ENCODE results near the gene PPP1R3C.

PPP1R3C gene

GRCh38 chr10:91632671-91633550 lies at the start of gene PPP1R3C:
PPP1R3C (minus strand) TSS chr10:91633071; CDS start chr10:91632969, 102 bp downstream.
- DNase-seq = peak; percentile 61

- DNase-seq = no peak
These were observed 48.7 kb upstream of the PPP1R3C start for GRCh38 chr10:91681361-91682276.

- no peak for DNase-seq
These were observed 47.6 kb upstream of the PPP1R3C start for GRCh38 chr10:91680487-91680886.

- no peak for DNase-seq
These were observed 46.4 kb upstream of the PPP1R3C start for GRCh38 chr10:91679296-91679695.

GRCh38 chr10:91677911-91678310 lies 45.0 kb upstream of the PPP1R3C start:
- DNase-seq = no peak

- DNase-seq = no peak
These were observed 39.2 kb upstream of the PPP1R3C start for GRCh38 chr10:91672021-91672608.

- no peak for DNase-seq
These were observed 36.0 kb upstream of the PPP1R3C start for GRCh38 chr10:91668913-91669312.

GRCh38 chr10:91665842-91666241 lies 33.0 kb upstream of the PPP1R3C start:
- DNase-seq = no peak

GRCh38 chr10:91664426-91664825 lies 31.6 kb upstream of the PPP1R3C start:
- no peak for DNase-seq

GRCh38 chr10:91662993-91663392 lies 30.1 kb upstream of the PPP1R3C start:
- DNase-seq = no peak

GRCh38 chr10:91653219-91653870 lies 20.5 kb upstream of the PPP1R3C start:
- DNase-seq = no peak

- DNase-seq = no peak
These were observed 19.5 kb upstream of the PPP1R3C start for GRCh38 chr10:91652364-91652763.

GRCh38 chr10:91643700-91644099 lies 10.8 kb upstream of the PPP1R3C start:
- DNase-seq = no peak

GRCh38 chr10:91642831-91643692 lies 10.2 kb upstream of the PPP1R3C start:
- DNase-seq = no peak

GRCh38 chr10:91636892-91637291 lies 4.0 kb upstream of the PPP1R3C start:
- DNase-seq = no peak

- peak; percentile 29 for DNase-seq
These were observed 2.8 kb upstream of the PPP1R3C start for GRCh38 chr10:91635401-91636400.

GRCh38 chr10:91634898-91635297 lies 2.0 kb upstream of the PPP1R3C start:
- no peak for DNase-seq

GRCh38 chr10:91634246-91634645 lies 1.4 kb upstream of the PPP1R3C start:
- DNase-seq = no peak

GRCh38 chr10:91630625-91631024 lies 2.2 kb downstream of the PPP1R3C start:
- DNase-seq = no peak
